Dermis blood vessel endothelial cell (primary cell): ENCODE results near the gene ANKRD13C. TPM values are rescaled to one million over a fixed set of nuclear protein-coding genes. Genes with fewer than 3 reads are reported as not detected.
"Not testable (repeated sequence)": the region's sequence is repeated elsewhere in the genome, so short reads cannot be mapped to it uniquely, and the experiment has no call there.

Experiments used
- DNase-seq: peaks from one replicate; pipeline ENCODE4 v3.0.0; 2010
- total RNA-seq: library from RNA; depleted of rRNA; stranded (reverse); fragments of >200 nt; gene quantifications from 2 replicates; pipeline ENCODE4 v1.2.3, GENCODE V29; 2014

The ANKRD13C gene
- total RNA-seq, 1 donor from 2014 or later: 27.6 TPM

- no peak for DNase-seq
These were observed 4.5 kb upstream of the ANKRD13C start for GRCh38 chr1:70358921-70359564.

- DNase-seq: no peak
These were observed 1.4 kb upstream of the ANKRD13C start for GRCh38 chr1:70355920-70356319.

- no peak for DNase-seq
These were observed 537 bp upstream of the ANKRD13C start for GRCh38 chr1:70355111-70355407.

GRCh38 chr1:70353601-70354331, 756 bp downstream of the ANKRD13C start:
- peak; percentile 38 for DNase-seq

GRCh38 chr1:70353044-70353443, 1.5 kb downstream of the ANKRD13C start:
- no peak for DNase-seq

- not testable (repeated sequence) for DNase-seq
These were observed 4.7 kb downstream of the ANKRD13C start for GRCh38 chr1:70349799-70350198.

- no peak for DNase-seq
These were observed 5.9 kb downstream of the ANKRD13C start for GRCh38 chr1:70348399-70349165.

- not testable (repeated sequence) for DNase-seq
These were observed 14.9 kb downstream of the ANKRD13C start for GRCh38 chr1:70339644-70340043.

GRCh38 chr1:70336050-70336449, 18.5 kb downstream of the ANKRD13C start:
- no peak for DNase-seq

- no peak for DNase-seq
These were observed 20.1 kb downstream of the ANKRD13C start for GRCh38 chr1:70334436-70334835.

GRCh38 chr1:70333245-70333644, 21.3 kb downstream of the ANKRD13C start:
- no peak for DNase-seq

- no peak for DNase-seq
These were observed 22.6 kb downstream of the ANKRD13C start for GRCh38 chr1:70331962-70332361.

GRCh38 chr1:70327306-70328076, 27.0 kb downstream of the ANKRD13C start:
- DNase-seq: peak; percentile 1

- DNase-seq: no peak
These were observed 29.8 kb downstream of the ANKRD13C start for GRCh38 chr1:70324683-70325082.

GRCh38 chr1:70319750-70320149, 34.8 kb downstream of the ANKRD13C start:
- peak; percentile 61 for DNase-seq

- no peak for DNase-seq
These were observed 36.3 kb downstream of the ANKRD13C start for GRCh38 chr1:70318191-70318590.

- DNase-seq: no peak
These were observed 37.4 kb downstream of the ANKRD13C start for GRCh38 chr1:70317087-70317486.

GRCh38 chr1:70315782-70316181, 38.7 kb downstream of the ANKRD13C start:
- DNase-seq: no peak

GRCh38 chr1:70314706-70315304, 39.7 kb downstream of the ANKRD13C start:
- no peak for DNase-seq

- DNase-seq: no peak
These were observed 43.2 kb downstream of the ANKRD13C start for GRCh38 chr1:70311369-70311768.

- DNase-seq: no peak
These were observed 55.0 kb downstream of the ANKRD13C start for GRCh38 chr1:70299472-70299871.

GRCh38 chr1:70295749-70296148, 58.8 kb downstream of the ANKRD13C start:
- DNase-seq: peak; percentile 2
